IPS-18c (cell line): ENCODE measurements around the gene STK32B.
"Not testable (repeated sequence)": the region's sequence is repeated elsewhere in the genome, so short reads cannot be mapped to it uniquely, and the experiment has no call there.

Experiments used
- H3K4me3 ChIP-seq: 2 replicates; pipeline ENCODE4 v1.7.0; 2013; ENCODE audit warnings: low read depth, mild to moderate bottlenecking, low read length, moderate library complexity; ENCODE audit not compliant: insufficient read depth
- H3K9me3 ChIP-seq: one replicate; pipeline ENCODE4 v1.6.1; 2013; ENCODE audit warnings: mild to moderate bottlenecking, low read length, moderate library complexity; ENCODE audit not compliant: control insufficient read depth, insufficient read depth

The STK32B gene

DNA sequence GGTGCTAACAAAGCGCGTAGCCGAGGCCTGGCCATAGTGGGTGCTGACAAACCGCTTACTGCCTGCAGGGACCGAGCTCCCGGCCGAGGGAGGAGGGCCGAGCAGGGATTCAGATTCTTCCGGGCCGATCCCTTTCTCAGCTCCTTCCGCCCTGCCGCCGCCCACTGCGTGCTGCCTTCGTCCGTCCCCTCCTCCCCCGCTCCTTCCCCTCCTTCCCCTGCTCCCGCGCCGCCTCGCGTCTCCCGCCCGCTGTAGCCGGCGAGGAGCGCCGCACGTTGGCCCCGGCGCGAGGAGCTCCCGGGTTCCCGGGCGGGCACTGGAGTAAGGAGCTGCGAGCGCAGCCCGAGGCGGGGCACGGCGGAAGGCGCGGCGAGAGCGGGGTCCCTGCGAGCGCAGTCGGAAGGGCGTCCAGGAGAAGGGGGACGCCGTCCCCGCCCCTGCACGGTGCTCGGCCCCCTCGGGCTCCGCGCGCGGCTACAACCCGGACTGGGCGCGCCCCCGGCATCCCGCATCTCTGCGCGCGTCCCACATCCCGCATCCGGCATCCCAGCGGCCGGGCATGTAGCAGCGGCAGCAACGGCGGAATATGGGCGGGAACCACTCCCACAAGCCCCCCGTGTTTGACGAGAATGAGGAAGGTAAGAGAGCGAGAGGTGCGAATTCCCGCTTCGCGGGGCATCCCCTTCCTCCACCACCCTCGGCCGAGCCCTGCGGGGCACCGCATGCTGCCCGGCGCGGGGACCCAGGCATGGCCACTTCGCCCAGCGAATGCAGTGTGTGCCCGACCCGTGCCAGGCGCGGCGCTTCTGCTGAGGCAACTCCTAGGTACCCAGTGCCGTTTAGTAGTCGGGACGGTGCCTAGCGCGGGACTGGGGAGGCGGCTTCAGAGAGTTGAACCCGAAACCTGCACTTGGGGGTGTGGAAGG, at the start of gene STK32B:
STK32B (plus strand) TSS at position 203 of the 926 bp plus-strand sequence.
- peaks cover 4% of the 10 kb centered on the region for H3K9me3 ChIP-seq
- H3K4me3 ChIP-seq = peak within 1 kb of the TSS; percentile 73

DNA sequence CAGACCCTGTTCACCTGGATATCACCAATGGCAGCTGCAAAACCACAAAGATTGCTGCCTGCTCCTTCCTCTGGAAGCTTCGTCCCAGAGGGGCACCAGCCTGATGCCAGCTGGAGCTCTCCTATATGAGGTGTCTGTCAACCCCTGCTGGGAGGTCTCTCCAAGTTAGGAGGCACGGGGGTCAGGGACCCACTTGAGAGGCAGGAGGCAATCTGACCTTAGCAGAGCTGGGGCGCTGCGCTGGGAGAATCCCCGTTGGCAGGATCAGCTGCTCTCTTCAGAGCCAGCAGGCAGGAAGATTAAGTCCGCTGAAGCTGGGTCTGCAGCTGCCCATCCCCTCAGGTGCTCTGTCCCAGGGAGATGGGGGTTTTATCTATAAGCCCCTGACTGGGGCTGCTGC, 49.6 kb upstream of the STK32B start:
- H3K4me3 ChIP-seq, H3K9me3 ChIP-seq: not testable (repeated sequence)

DNA sequence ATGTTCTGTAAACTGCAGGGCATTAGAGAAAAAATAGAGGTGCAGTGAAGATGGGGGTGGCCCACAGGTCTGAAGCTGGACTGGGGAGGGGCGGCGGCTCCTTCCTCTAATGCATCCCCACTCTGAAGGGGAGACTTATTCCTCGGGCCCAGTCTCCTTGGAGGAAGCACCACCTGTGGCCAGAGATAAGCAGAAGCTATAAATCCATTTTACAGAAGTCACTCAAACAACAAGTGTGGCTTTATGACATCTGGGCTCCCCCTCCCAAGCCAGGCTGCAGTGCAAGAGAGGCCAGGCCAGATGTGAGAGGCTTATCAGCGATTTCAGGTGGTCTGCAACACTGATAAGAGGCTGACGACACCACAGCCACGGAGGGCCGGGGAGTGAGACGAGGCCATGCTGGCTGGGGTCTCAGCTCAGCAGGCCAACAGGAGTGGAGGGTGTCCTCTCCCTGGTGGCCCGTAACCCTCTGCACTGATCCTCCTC, 47.9 kb upstream of the STK32B start:
- no peak overlapping the region for H3K4me3 ChIP-seq
- H3K9me3 ChIP-seq = no peaks in the 10 kb centered on the region

DNA sequence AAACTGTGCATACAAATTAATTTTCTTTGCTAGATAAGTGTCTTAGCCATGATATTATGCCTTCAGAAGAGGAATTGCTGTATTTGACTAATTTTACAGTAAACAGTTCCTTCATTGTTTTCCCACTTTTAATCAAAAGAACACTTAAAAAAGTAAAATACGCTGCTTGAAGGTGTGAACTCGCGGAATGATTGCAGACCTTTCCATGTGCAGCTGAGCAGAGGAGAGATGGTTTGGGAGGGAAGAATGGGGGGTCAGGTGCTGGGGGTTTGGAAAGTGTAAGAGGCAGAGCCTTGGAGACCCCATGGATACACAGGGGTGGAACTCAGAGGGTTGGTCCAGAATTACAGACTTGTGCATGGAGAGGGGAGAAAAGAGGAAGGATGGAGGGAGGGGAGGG, 47.4 kb upstream of the STK32B start:
- H3K9me3 ChIP-seq = no peaks in the 10 kb centered on the region
- no peak overlapping the region for H3K4me3 ChIP-seq

DNA sequence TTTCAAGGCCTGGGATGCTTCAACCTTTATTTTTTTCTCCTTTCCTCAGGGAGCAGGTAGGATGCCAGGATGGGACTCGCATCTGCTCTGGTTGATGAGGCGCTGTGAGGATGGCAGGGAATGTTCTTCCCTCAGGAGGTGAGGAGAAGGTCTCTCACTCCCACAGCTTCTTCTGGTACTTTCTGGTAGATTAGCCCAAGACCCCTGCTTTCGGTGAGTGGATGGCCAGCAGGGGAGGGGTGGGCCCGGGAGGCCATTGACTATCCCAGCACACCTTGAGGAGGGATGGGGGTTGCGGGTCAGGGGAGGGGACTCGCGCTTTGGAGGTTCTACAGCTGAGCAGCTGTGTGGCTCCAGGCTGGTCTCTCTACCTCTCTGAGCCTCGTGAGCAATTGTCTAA, 46.8 kb upstream of the STK32B start:
- H3K4me3 ChIP-seq = no peak overlapping the region
- H3K9me3 ChIP-seq = no peaks in the 10 kb centered on the region

DNA sequence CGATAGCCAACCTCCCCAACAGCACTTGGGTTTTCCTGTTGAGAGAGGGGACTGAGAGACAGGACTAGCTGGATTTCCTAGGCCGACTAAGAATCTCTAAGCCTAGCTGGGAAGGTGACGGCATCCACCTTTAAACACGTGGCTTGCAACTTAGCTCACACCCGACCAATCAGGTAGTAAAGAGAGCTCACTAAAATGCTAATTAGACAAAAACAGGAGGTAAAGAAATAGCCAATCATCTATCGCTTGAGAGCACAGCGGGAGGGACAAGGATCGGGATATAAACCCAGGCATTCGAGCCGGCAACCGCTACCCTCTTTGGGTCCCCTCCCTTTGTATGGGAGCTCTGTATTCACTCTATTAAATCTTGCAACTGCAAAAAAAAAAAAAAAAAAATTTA, 44.3 kb upstream of the STK32B start:
- not testable (repeated sequence) for H3K4me3 ChIP-seq, H3K9me3 ChIP-seq

DNA sequence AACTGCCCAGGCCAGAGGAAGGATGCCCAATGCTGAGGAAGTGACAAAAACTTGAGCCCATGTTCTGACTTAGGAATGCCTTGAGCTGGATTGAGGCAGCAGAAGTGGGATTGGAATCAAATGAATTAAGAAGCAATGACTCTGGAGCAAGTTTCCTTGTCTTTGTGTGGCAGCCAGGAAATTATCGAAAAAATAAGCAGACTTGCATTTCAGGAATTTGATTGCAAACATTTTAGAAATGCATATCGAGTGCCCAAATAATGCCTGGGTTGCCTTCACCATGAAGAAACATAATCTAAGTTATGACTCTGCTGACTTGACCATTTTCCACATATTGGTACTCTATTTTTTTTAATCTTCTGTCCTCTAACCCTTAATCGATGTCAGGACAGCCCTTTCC, 41.5 kb upstream of the STK32B start:
- no peaks in the 10 kb centered on the region for H3K9me3 ChIP-seq
- H3K4me3 ChIP-seq = no peak overlapping the region

DNA sequence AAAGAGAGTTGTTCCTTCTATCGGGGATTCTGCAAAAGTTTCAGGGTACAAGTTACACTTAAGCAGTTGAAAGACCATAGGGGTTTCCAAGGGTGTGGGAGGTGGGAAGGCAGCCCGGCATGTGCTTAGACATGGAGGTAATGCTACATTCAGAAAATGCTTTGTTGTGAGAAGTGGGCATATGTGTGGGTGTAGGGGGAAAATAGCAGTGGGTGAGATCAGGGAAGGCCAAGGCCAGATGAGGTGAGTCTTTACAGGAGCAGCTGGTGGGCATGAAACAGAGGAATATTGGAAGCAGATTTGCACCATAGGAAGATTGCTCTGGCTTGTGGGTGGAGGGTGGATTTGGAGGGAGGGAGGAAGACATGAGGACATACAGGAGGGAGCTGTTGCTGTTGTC, 40.3 kb upstream of the STK32B start:
- H3K9me3 ChIP-seq = no peaks in the 10 kb centered on the region
- no peak overlapping the region for H3K4me3 ChIP-seq

DNA sequence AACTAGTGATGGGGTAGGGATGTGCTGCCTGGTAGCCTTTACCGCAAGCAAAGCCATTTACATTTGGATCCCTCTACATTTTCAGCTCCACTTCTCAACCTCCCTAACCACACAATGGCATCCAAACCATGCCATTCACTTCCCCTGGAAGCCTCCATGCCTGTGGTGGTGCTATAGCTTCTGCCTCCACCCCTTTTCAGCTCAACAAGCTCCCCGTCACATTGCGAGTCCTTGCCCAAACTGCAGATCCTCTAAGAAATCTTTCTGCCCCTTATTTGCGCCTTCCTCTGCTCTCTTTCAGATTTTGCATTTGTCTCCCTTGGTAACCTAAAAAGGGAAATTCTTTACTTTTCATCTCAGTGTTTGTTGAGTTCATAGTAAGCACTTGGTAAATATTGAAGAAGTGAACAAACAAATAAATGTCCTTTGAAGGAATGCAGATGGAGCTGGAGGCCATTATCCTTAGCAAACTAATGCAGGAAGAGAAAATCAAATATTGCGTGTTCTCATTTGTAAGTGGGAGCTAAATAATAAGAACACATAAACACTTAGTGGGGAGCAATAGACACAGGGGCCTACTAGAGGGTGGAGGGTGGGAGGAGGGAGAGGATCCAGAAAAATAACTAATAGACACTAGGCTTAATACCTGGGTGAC, 38.9 kb upstream of the STK32B start:
- Histone ChIP-seq H3K9me3 (no peaks in the 10 kb centered on the region), H3K4me3 (no peak overlapping the region)

DNA sequence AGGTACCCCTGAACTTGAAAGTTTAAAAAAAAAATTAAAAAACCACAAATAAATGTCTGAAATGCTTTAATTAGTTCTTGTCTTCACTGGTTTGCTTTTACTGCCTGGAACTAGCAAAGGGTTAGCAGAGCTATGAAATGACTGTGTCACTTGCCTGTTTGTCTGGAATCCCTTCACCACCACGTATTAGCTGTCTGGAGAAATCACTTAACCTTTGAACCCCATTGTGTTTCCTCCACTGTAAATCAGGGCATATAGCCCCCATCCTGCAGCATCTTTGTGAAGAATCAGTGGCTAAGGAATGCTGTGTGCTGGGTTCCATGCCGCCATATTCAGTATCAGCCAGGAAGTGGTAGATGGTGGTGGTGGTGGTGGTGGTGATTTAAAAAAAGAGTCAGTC, 38.3 kb upstream of the STK32B start:
- no peak overlapping the region for H3K4me3 ChIP-seq
- H3K9me3 ChIP-seq = no peaks in the 10 kb centered on the region

DNA sequence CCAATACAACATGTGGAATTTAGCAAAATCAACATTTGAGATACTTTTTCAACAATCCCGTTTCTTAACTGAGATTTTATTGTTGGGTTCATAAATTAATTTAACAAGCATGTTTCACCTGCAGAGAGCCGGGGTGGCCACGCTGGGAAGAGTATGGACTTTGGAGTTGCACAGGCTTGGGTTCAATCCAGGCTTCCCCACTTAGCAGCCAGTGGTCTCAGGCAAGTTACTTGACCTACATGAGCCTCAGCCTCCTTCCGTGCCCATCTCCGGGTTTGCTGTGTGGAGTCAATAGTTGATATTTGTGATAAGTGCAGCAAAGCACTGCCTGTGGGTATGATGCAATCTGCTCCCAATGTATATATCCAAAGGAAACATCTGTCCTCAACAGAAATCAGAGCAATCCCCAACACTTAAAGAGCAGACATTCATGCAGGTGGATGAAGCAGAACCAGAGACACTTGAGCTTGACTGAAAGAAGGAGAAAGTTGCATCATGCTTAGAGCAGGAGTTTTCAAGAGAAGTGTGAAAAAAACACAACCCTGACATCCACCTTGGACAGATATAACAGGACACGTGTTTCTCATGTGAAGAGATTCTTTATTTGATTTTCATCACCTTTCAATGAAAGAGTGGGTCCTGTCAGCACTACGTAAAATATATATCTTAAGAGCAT, 37.1 kb upstream of the STK32B start:
- Histone ChIP-seq H3K9me3 (no peaks in the 10 kb centered on the region), H3K4me3 (no peak overlapping the region)

DNA sequence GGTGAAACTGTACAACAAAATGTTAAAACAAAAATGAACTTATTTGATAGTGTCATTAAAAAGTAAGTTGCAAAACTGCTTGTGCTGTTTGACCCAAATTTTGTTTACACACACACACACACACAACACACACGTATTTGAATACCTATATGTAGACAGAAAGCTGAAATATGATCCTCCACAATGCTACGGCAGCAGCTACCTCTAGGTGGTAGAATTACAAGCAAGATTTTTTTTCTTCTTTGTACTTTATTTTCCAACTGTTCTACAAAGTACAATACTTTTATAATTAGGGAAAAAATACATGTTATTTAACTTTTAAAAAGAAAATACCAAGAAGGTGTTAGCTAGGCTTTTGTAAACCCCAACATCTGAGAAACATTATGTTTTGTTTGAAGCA, 33.2 kb upstream of the STK32B start:
- Histone ChIP-seq H3K4me3 (no peak overlapping the region), H3K9me3 (no peaks in the 10 kb centered on the region)

DNA sequence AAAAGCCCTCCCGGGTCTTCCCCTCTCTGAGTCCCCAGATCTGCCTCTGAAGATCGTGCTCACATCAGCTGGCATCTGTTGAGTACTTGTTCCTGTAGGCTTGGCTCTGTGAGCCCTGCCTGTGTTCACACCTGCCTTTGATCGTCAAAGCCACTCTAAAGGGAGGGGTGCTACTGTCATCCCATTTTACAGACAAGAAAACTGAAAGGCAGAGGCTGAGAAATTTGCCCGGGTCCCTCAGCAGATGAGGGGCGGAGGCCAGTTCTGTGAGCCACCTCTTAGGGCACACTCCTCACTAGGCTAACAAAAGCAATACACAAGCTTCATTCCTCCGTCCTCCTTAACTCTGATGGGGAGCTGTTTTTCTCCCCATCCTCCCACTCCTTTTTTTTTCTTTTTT, 32.7 kb upstream of the STK32B start:
- Histone ChIP-seq H3K9me3 (no peaks in the 10 kb centered on the region), H3K4me3 (no peak overlapping the region)

DNA sequence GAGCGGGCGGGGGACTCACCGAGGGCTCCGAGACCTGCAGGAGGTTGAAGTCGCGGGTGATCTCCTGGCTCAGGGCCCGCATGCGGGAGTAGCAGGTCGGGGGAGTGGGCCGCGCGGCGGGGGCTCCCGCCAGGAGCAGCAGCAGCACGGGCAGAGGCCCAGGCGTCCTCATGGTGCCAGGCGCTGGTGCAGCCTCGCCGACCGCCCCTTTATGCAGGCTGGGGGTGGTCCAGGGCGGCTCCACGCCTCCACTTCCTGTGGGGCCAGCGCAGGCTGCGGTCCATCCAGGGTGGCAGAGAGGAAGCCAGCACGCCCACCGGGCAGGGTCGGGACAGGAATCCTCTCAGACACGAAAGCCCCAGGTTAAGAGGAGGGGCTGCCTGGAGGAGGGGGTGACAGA, 32.0 kb upstream of the STK32B start, which contains the start of gene CYTL1:
CYTL1 (minus strand) TSS at position 185 of the 400 bp plus-strand sequence; CDS start at position 172, 13 bp downstream.
- H3K9me3 ChIP-seq = no peaks in the 10 kb centered on the region
- peak within 1 kb of the TSS; percentile 22; the same call in 1 of the 2 replicates for H3K4me3 ChIP-seq

DNA sequence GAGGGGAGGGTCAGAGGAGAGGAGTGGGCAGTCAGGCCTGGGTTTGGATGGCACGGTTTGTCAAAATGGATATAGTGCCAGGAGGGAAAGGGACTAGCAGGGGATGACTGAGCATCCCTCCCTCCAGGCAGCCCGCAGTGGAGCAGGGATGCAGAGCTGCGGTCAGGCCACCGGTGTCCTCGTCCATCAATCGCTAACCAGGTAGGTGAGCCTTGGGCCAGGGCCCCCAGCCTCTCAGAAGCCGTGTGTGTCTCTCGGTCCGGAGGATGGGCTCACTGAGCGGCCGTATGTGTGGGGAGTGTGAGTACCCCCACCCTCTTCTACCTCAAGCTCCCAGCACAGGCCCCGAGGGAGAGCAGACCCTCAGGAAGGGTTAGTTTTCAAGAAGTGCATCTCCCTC, 31.5 kb upstream of the STK32B start:
- no peaks in the 10 kb centered on the region for H3K9me3 ChIP-seq
- no peak overlapping the region for H3K4me3 ChIP-seq

DNA sequence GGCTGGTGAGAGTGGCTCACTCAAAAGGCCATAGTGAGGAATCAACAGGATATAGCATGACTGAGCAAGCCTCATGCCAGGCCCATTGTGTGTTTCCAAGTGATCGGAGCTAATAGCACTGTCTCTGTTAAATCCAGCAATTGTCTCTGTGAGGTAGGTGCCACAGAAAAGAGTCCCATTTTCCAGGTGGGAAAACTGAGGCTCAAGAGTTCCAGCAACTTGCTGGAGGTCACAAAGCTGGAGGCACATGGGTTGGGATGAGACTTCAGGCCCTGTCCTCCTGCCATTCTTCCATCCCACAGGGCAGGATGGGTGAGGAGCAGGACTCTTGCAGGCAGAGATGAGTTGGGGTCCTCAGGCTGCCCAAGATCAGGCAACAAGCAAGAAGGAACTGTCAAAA, 30.9 kb upstream of the STK32B start:
- no peak overlapping the region for H3K4me3 ChIP-seq
- no peaks in the 10 kb centered on the region for H3K9me3 ChIP-seq

DNA sequence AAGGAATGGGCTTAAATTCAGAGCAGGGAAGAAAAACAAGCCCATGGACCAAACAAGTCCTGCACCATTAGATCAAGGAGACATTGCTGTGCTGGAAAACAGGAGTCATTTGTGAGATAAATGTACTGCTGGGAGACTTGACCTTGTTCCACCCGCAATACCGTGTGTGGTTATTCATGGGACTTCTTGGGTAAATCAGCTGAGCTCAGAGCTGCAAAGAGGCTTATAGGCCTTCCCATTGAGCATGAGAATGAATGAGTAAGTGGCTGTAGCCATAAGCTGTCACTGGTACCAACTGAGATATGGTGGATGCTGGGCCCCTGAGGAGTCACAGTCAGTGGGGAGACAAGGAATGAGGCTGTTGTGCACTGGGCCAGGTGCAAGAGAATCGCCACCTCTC, 29.7 kb upstream of the STK32B start:
- no peak overlapping the region for H3K4me3 ChIP-seq
- no peaks in the 10 kb centered on the region for H3K9me3 ChIP-seq

DNA sequence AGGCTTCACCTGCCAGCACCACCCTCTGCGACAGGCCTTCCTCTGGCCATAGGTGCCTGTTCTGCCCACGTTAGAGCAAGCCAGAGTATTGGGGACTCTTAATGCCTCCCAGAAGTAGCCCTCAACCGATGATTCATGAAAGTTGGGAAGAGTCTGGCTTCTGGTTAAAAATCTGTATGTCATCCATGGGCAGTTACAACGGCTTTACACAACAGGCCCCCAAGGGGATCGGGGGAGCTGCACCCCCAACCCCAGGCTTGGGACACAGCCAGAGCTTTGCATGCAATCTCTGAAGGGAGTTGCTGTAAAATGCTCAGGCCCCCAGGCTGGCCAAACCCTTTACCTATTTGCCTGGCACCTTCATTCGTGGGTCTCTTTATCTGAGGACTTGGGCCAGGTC, 26.6 kb upstream of the STK32B start:
- Histone ChIP-seq H3K9me3 (no peaks in the 10 kb centered on the region), H3K4me3 (no peak overlapping the region)
